Measurements from ENCODE around the gene SERP2.

- TF ChIP-seq, protein P1, sequence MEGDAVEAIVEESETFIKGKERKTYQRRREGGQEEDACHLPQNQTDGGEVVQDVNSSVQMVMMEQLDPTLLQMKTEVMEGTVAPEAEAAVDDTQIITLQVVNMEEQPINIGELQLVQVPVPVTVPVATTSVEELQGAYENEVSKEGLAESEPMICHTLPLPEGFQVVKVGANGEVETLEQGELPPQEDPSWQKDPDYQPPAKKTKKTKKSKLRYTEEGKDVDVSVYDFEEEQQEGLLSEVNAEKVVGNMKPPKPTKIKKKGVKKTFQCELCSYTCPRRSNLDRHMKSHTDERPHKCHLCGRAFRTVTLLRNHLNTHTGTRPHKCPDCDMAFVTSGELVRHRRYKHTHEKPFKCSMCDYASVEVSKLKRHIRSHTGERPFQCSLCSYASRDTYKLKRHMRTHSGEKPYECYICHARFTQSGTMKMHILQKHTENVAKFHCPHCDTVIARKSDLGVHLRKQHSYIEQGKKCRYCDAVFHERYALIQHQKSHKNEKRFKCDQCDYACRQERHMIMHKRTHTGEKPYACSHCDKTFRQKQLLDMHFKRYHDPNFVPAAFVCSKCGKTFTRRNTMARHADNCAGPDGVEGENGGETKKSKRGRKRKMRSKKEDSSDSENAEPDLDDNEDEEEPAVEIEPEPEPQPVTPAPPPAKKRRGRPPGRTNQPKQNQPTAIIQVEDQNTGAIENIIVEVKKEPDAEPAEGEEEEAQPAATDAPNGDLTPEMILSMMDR (conservative IDR thresholded peaks at IDR 0.05 in 1 of 2, IDR thresholded peaks at IDR 0.05 in 1 of 2; ENCODE audit: low read depth in 1 of 2, low read length in 2 of 2): no peak
- no peak for TF ChIP-seq EZH2 (IDR thresholded peaks at IDR 0.05; ENCODE audit: low read length, missing control alignments)
These were observed 29.9 kb downstream of the SERP2 start for GRCh38 chr13:44403461-44404056.

Data from fibroblast of lung (primary cell).